ENCODE measurements around the gene FCRL1.

DNA sequence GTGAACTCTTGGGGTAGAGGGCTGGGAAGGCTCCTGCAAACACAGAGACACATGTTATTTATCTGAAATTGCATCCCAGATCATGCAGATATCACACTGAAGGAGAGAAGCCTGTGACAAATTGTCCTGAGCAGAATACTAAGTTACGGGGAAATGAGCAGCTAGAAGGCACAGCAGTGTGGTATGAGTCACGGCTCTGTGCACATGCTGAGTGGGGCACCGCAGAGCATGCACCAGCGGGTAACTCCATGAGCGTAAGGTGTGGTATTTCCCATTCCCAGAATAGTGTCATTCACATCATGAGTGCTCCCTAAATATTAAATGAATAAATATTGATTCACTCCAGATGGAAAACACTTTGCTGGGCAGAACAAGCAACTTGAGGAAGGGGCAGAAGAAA is 21.7 kb downstream of the FCRL1 start:
- TF ChIP-seq, protein P1, sequence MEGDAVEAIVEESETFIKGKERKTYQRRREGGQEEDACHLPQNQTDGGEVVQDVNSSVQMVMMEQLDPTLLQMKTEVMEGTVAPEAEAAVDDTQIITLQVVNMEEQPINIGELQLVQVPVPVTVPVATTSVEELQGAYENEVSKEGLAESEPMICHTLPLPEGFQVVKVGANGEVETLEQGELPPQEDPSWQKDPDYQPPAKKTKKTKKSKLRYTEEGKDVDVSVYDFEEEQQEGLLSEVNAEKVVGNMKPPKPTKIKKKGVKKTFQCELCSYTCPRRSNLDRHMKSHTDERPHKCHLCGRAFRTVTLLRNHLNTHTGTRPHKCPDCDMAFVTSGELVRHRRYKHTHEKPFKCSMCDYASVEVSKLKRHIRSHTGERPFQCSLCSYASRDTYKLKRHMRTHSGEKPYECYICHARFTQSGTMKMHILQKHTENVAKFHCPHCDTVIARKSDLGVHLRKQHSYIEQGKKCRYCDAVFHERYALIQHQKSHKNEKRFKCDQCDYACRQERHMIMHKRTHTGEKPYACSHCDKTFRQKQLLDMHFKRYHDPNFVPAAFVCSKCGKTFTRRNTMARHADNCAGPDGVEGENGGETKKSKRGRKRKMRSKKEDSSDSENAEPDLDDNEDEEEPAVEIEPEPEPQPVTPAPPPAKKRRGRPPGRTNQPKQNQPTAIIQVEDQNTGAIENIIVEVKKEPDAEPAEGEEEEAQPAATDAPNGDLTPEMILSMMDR (IDR thresholded peaks at IDR 0.05; ENCODE audit: control extremely low read depth in 1 of 3, insufficient read depth in 1 of 3, low read depth in 1 of 3, low read length in 3 of 3), result no peak
- TF ChIP-seq EP300 (IDR thresholded peaks at IDR 0.05; ENCODE audit: borderline replicate concordance in 1 of 2, low read depth in 2 of 2, low read length in 2 of 2) (no peak), SP1 (IDR thresholded peaks at IDR 0.05; ENCODE audit: low read depth, low read length) (no peak), ASH2L (IDR thresholded peaks at IDR 0.05; ENCODE audit: low read length) (no peak), FOSL1 (IDR thresholded peaks at IDR 0.05; ENCODE audit: insufficient read depth, low read depth, low read length) (no peak), KDM1A (IDR thresholded peaks at IDR 0.05; ENCODE audit: borderline replicate concordance, low read length) (no peak), POLR2A (IDR thresholded peaks at IDR 0.05; ENCODE audit: control extremely low read depth in 1 of 2, low read depth in 2 of 2, low read length in 2 of 2) (no peak), JUND (IDR thresholded peaks at IDR 0.05; ENCODE audit: low read length) (no peak), POLR2AphosphoS5 (IDR thresholded peaks at IDR 0.05; ENCODE audit: low read depth, low read length) (no peak)
- TF ChIP-seq, protein P2, sequence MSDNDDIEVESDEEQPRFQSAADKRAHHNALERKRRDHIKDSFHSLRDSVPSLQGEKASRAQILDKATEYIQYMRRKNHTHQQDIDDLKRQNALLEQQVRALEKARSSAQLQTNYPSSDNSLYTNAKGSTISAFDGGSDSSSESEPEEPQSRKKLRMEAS (IDR thresholded peaks at IDR 0.05), result no peak

Measured in H1 (cell line).